Measurements from ENCODE around the gene NECTIN4.

The NECTIN4 gene

DNA sequence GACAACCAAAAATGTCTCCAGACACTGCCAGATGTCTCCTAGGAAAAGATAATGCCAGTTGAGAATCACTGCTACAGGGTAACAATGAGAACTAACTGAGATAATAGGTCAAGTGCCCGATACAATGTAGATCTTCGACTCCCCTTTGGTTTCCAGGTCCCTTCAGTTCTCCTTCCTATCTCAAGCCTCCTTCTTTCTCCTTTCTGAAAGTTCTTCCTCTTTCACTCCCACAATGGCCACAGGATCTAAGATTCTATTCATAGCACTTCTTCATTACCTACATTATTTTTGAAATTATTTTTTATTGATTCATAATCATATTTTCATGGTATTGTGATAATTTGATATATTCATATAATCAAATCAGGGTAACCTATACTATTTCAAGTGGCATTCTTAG is 22.2 kb upstream of the NECTIN4 start:
- no peak for DNase-seq (ENCODE audit: low read depth)

GRCh38 chr1:161111117-161111516 is 21.8 kb upstream of the NECTIN4 start:
- no peak for DNase-seq (ENCODE audit: low read depth)

GRCh38 chr1:161106431-161106830 is 17.1 kb upstream of the NECTIN4 start:
- DNase-seq (ENCODE audit: low read depth) = no peak

- DNase-seq (ENCODE audit: low read depth) = no peak
Observed at GRCh38 chr1:161100556-161100955, 11.2 kb upstream of the NECTIN4 start.

DNA sequence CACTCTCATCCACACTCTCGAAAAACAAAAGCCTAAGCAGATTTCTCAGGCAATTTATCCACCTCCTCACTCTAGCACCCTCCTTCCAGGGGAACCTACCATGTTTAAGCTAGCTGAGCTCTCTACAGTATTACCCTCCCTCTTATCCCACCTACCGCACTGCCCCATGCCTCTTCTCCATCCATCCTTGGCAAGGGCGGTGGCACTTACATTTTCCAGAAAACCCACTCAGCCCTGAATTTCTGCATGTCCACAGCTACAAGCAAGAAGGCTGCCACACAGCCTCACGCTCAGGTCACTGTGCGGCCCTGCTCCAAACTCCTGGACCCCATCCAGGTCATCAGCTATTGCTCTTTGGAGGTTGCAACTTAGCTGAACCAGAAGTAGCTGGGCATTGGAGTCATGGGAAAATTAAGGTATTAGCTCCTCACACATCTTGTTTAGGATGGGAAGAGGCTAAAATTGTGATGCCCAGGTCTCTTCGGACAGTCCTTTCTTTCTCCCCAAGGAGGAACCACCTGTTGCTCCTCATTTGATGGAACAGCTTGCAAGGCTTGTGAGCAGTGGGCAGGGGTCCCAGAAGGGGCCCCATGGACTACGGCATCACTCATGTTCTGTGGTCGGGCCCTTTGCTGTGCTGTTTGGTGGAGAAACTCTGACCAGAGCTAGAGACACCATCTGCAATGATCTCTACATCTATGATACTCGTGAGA is 9.9 kb upstream of the NECTIN4 start:
- DNase-seq (ENCODE audit: low read depth) = no peak

DNA sequence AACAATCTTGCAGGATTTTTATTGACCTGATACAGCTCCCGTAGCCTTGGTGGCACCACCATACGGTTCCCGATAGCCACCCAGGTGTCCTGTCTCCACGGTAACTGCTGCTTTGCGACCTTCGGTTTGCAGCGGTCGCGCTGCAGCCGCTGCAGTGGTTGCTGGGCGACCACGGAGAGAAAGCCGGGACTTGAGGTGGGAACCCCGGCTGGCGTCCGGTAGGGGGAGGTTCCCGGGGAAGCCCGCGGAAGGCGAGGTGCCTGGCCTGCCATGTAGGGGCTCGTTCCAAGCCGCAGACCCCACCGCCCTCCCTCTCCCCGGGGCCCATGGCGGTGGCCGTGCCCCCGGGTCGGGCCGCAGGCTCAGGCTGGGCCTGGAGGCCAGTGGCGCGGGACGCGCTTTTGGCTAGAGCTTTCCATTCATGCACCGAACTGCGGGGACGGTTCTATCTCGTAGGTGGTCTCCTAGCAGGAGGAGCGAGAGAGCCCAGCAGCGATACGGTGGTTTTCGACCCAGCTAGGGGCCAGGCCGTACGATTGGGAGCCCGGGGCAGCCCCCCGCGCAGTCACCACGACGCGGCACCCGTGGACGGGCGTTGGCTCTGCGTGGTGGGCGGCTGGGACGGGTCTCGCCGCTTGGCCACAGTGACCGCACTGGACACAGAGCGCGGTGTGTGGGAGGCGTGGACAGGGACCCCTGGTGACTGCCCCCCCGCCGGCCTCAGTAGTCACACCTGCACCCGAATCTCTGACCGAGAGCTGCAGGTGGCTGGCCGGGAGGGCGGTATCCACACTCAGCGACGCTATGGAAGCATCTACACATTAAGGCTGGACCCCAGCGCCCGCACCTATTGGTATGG is 9.1 kb upstream of the NECTIN4 start, which contains the start of gene KLHDC9:
Gene KLHDC9, plus strand, starts transcription at position 152 of the 859 bp plus-strand sequence. Its CDS starts 175 bp downstream, at position 327.
- peak; percentile 47 for DNase-seq (ENCODE audit: low read depth)

- DNase-seq (ENCODE audit: low read depth) = no peak
Observed at GRCh38 chr1:161096530-161096929, 7.2 kb upstream of the NECTIN4 start.

- no peak for DNase-seq (ENCODE audit: low read depth)
Observed at GRCh38 chr1:161096015-161096414, 6.7 kb upstream of the NECTIN4 start.

DNA sequence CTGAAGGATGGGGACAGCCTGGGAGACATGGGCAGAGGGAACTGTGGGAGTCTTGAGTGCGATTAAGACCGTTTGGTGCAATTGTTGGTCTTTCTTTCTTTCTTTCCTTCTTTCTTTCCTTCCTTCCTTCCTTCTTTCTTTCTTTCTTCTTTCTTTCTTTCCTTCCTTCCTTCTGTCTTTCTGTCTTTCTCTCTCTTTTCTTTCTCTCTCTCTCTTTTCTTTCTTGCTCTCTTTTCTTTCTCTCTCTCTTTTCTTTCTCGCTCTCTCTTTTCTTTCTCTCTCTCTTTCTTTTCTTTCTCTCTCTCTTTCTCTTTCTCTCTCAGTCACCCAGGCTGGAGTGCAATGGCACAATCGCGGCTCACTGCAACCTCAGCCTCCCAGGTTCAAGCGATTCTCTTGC is 5.9 kb upstream of the NECTIN4 start:
- DNase-seq (ENCODE audit: low read depth) = no peak

- DNase-seq (ENCODE audit: low read depth) = no peak
Observed at GRCh38 chr1:161094481-161094880, 5.1 kb upstream of the NECTIN4 start.

DNA sequence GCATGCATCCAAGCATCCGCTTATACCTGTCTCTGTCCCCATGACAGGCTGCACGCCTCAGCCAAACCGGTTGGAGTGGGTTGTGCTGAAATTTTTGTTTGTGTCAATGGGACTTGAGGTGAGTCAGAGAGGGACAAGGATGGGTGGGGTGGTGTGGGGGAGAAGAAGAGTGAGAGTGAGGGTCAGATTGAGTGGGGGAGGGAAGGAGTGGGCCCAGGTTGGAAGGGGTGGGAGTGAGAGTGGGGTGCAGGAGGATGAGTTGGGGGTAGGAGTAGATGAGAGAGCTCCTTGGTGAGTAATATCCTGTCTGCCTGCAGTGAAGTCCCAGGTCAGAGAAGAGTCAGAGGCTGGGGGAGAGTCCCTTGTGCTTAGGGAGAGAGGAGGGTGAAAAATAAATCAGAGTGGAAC is 3.3 kb upstream of the NECTIN4 start:
- peak; percentile 26 for DNase-seq (ENCODE audit: low read depth)

GRCh38 chr1:161091796-161092507 is 2.6 kb upstream of the NECTIN4 start:
- DNase-seq (ENCODE audit: low read depth) = no peak

GRCh38 chr1:161091093-161091492 is 1.7 kb upstream of the NECTIN4 start:
- DNase-seq (ENCODE audit: low read depth) = no peak

- DNase-seq (ENCODE audit: low read depth) = no peak
Observed at GRCh38 chr1:161090617-161091016, 1.3 kb upstream of the NECTIN4 start.

- no peak for DNase-seq (ENCODE audit: low read depth)
Observed at GRCh38 chr1:161089938-161090337, 580 bp upstream of the NECTIN4 start.

GRCh38 chr1:161088587-161089110 is 709 bp downstream of the NECTIN4 start:
- no peak for DNase-seq (ENCODE audit: low read depth)

DNA sequence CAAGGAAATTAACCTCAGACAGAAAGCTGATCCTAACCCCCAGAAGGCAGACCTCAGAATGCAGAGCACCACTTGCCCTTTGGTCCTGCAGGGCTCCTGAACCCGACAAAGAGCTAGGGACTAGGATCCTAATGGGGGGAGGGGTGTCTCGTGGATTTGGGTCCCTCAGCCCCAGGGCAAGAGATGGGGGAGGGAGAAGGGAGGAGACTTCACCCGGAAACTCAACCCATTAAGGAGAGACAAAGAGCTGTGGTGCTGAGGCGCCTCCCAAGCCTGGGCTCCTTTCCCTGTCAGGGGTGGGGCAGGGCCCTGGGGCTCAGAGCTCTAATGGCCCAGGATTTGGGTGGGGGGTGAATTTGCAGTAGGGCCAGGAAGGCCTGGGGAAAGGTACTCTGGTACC is 2.9 kb downstream of the NECTIN4 start:
- no peak for DNase-seq (ENCODE audit: low read depth)

DNA sequence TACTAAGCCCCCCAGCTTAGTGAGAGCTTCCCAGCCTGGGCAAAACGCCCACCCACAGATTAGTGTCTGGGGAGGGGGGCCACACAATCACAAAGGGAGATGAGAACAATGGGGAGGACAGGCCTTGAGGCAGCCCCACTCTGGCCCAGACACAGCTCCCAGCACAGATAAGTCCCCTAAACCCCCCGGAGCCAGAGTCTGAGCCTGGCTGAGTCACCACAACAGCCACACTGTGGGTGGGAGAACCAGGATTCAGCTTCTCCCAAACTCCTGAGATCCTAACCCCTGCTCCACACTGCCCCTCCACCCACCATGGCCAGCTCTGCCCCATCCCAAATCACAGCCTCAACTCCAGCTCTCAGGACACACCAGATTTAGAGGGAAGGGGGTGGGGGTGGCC is 4.2 kb downstream of the NECTIN4 start:
- no peak for DNase-seq (ENCODE audit: low read depth)

GRCh38 chr1:161084597-161084988 is 4.8 kb downstream of the NECTIN4 start:
- no peak for DNase-seq (ENCODE audit: low read depth)

GRCh38 chr1:161083748-161084596 is 5.4 kb downstream of the NECTIN4 start:
- no peak for DNase-seq (ENCODE audit: low read depth)

GRCh38 chr1:161082996-161083747 is 6.2 kb downstream of the NECTIN4 start:
- no peak for DNase-seq (ENCODE audit: low read depth)

All from activated T-helper 9 cell treated with anti-CD3 and anti-CD28 coated beads, Interleukin-2, amount 50 U/mL, for 16 hours (primary cell).